Right cardiac atrium (tissue), 5 donors: ENCODE results near the gene LGALS9. TPM values are rescaled to one million over a fixed set of nuclear protein-coding genes. Genes with fewer than 3 reads are reported as not detected.

Source experiments
- ATAC-seq, 2 donors: fragments of 200-7000 bp; cut with Tn5 transposase; one replicate each; pipeline versions ENCODE4 v1.8.0 to v1.9.1; 2020; ENCODE audit warnings: moderate library complexity in 2 of 2, mild to moderate bottlenecking in 1 of 2
- DNase-seq, 3 donors: peaks; one replicate each; pipeline ENCODE4 v3.0.0-alpha.2; 2020
- H3K27ac ChIP-seq: one replicate; pipeline ENCODE4 v1.5.1; 2013; ENCODE audit warnings: mild to moderate bottlenecking, low read length, control low read depth, moderate library complexity
- H3K27me3 ChIP-seq: one replicate; pipeline ENCODE4 v1.6.1; 2013; ENCODE audit not compliant: control insufficient read depth, insufficient read depth
- H3K4me1 ChIP-seq: one replicate; pipeline ENCODE4 v1.6.1; 2013; ENCODE audit warnings: low read length; ENCODE audit not compliant: control insufficient read depth, insufficient read depth
- H3K4me3 ChIP-seq: one replicate; pipeline ENCODE4 v1.5.1; 2013; ENCODE audit warnings: low read length, control low read depth
- H3K9me3 ChIP-seq: one replicate; pipeline ENCODE4 v1.6.1; 2013; ENCODE audit warnings: low read length; ENCODE audit not compliant: control insufficient read depth
- WGBS: extraction: QIAGEN DNeasy Blood & Tissue Kit; methylation state at CpG from one replicate; pipeline ENCODE4 v1.1.7; 2013; 5-methylcytosine and 5-hydroxymethylcytosine counted together
- intact Hi-C, 4 donors: fragments of 100-400 bp; cut with DNase I; formaldehyde crosslinking; loops; one replicate each; pipeline versions ENCODE4 v1.11.0 to v1.14.0; 2022 to 2023
- polyA plus RNA-seq: library from polyadenylated mRNA; stranded (reverse); fragments of 200-250 nt; gene quantifications from one replicate; pipeline ENCODE4 v1.2.3, GENCODE V29; 2013
- total RNA-seq, 4 donors: library from RNA; stranded (reverse); fragmentation: NEBNext Ultra II Directional; extraction: Animal tissue kit (Norgen Biotek cat#: 25700); gene quantifications; one replicate each; pipeline ENCODE4 v1.2.1, GENCODE V29; 2021
- donor health status: healthy with polysubstance abuse.
- donor health status: DM: no; HTN: yes; CAD: no.
- donor health status: DM: no; HTN: no; CAD: no.
- donor health status: DM: no; HTN: yes; CAD: no; lungs with severe emphysema.
- donor health status: DM: yes; HTN: yes; CAD: no.

LGALS9 gene
- total and polyA plus RNA-seq, 5 donors, result 8.9 to 30.5 (median 19.7) TPM

GRCh38 chr17:27613433-27613832 lies 17.6 kb upstream of the LGALS9 start:
- 77% methylated on average over 3 of the region's 3 CpGs for WGBS
- peak in 2 of 3 donors; percentile 9 to 14 for DNase-seq
- Histone ChIP-seq H3K27ac (no peak overlapping the region), H3K4me3 (no peak overlapping the region), H3K27me3 (no peaks in the 10 kb centered on the region), H3K4me1 (no peaks in the 10 kb centered on the region), H3K9me3 (no peaks in the 10 kb centered on the region)
- no peak for ATAC-seq
- intact Hi-C loops, result no loop called here

DNA sequence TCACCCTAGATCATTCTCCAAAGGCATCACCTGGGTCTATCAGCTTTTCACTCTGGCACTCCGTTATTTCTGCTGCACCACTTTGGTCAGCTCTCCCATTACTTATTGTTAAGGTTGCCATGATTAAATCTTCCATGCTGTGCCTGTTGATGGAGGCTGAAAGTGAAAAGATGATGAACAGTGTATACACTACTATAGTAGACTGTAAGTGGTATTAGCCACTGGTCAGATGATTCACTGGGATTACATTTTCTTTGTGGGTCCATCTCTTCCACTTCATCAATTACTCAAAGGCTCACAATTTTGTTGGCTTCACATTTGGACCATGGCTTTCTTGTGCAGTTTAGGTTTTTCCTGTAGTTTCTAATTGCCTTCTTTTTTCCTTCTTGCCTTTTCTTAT lies 15.9 kb upstream of the LGALS9 start:
- intact Hi-C loops, result no loop called here
- H3K4me3 ChIP-seq, result no peak overlapping the region
- H3K4me1 ChIP-seq, result no peaks in the 10 kb centered on the region
- H3K27ac ChIP-seq, result no peak overlapping the region
- no peaks in the 10 kb centered on the region for H3K9me3 ChIP-seq
- no peak for DNase-seq
- WGBS, result 98% methylated on average over 1 of the region's 1 CpG
- H3K27me3 ChIP-seq, result no peaks in the 10 kb centered on the region
- ATAC-seq, result no peak

GRCh38 chr17:27616414-27616813 lies 14.6 kb upstream of the LGALS9 start:
- H3K27ac ChIP-seq, result no peak overlapping the region
- WGBS, result 75% methylated on average over 4 of the region's 4 CpGs
- peak in 1 of 3 donors; percentile 13 for DNase-seq
- H3K4me1 ChIP-seq, result no peaks in the 10 kb centered on the region
- H3K9me3 ChIP-seq, result no peaks in the 10 kb centered on the region
- no peak for ATAC-seq
- no peak overlapping the region for H3K4me3 ChIP-seq
- H3K27me3 ChIP-seq, result no peaks in the 10 kb centered on the region
- intact Hi-C loops, result no loop called here

GRCh38 chr17:27618417-27618816 lies 12.6 kb upstream of the LGALS9 start:
- intact Hi-C loops, result no loop called here
- H3K4me3 ChIP-seq, result no peak overlapping the region
- WGBS, result 92% methylated on average over 8 of the region's 8 CpGs
- H3K4me1 ChIP-seq, result no peaks in the 10 kb centered on the region
- H3K27ac ChIP-seq, result no peak overlapping the region
- DNase-seq (peak in 2 of 3 donors; percentile 1 to 25), ATAC-seq (no peak)
- no peaks in the 10 kb centered on the region for H3K27me3 ChIP-seq
- H3K9me3 ChIP-seq, result no peaks in the 10 kb centered on the region

DNA sequence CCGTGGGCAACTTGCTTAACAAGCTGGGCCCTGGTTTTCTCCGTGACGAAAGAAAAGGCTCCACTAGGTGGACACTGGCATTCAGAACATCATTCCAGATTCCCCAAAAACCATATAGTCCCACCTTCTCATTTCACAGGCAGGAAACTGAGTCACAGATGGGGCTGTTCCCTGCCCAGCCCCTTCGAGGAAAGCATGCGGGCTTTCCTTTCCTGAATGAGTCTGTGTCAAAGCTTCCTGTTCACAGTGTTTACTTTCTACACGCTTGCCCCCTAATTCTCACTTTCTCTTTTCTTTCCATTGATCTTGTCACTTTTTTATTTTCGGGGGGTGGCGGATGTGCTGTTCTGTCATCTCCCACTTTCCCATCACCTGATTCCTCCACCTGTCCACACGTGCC lies 10.3 kb upstream of the LGALS9 start:
- WGBS, result 83% methylated on average over 9 of the region's 9 CpGs
- Histone ChIP-seq H3K27ac (no peak overlapping the region), H3K27me3 (no peaks in the 10 kb centered on the region), H3K9me3 (no peaks in the 10 kb centered on the region), H3K4me3 (no peak overlapping the region), H3K4me1 (no peaks in the 10 kb centered on the region)
- ATAC-seq, result no peak
- no peak for DNase-seq
- intact Hi-C loops, result no loop called here

DNA sequence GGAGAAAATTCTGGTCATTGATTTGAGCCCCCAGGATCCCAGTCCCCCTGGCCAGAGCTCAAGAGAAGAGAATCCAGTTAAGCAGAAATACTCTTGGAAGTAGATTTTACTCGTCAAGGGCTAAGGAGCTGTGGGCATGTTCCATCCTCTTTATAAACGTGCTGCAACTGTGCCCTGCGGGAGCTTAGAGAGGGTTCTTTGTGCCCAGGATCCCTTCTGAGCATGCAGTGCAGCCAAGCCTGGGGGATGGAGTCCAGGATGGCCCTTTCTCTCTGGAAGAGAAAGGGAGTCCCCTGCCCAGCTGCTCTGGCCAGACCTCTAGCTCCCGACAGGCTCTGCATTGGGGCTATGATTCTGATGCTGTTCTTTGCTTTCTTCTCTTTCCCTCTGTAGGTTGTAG lies 9.5 kb upstream of the LGALS9 start:
- H3K4me1 ChIP-seq, result no peaks in the 10 kb centered on the region
- ATAC-seq, result no peak
- DNase-seq, result peak in 2 of 3 donors; percentile 4 to 8
- no peak overlapping the region for H3K27ac ChIP-seq
- H3K27me3 ChIP-seq, result no peaks in the 10 kb centered on the region
- WGBS, result 90% methylated on average over 4 of the region's 4 CpGs
- no peaks in the 10 kb centered on the region for H3K9me3 ChIP-seq
- H3K4me3 ChIP-seq, result no peak overlapping the region
- intact Hi-C loops, result no loop called here

DNA sequence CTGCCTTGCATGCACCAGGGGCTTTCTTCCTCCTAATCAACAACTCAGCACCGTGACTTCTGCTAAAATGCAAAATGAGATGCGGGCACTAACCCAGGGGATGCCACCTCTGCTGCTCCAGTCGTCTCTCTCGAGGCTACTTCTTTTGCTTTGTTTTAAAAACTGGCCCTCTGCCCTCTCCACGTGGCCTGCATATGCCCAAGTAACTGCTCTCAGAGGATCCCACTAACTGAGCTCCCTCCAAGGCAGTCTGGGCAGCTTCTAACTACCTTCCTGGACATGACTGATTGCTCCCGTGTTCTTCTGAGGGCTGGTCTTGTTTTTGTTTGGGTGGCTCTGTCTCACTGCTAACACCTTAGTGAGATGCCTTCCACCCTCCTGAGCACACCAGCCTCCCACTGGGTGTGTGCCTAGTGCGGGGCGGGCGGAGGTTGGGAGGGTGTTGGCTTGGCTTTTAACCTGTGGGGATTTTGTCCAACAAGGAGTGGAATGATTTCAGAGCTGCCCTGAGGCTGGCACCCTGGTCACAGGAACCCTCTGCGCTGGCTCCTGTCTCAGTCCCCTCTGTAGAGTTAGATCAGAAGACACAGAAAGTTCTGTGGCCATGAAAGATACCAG lies 8.9 kb upstream of the LGALS9 start:
- no peaks in the 10 kb centered on the region for H3K4me1 ChIP-seq
- ATAC-seq (no peak), DNase-seq (peak in 2 of 3 donors; percentile 6 to 22)
- no peaks in the 10 kb centered on the region for H3K27me3 ChIP-seq
- intact Hi-C loops, result no loop called here
- no peaks in the 10 kb centered on the region for H3K9me3 ChIP-seq
- no peak overlapping the region for H3K27ac ChIP-seq
- 86% methylated on average over 10 of the region's 10 CpGs for WGBS
- no peak overlapping the region for H3K4me3 ChIP-seq

DNA sequence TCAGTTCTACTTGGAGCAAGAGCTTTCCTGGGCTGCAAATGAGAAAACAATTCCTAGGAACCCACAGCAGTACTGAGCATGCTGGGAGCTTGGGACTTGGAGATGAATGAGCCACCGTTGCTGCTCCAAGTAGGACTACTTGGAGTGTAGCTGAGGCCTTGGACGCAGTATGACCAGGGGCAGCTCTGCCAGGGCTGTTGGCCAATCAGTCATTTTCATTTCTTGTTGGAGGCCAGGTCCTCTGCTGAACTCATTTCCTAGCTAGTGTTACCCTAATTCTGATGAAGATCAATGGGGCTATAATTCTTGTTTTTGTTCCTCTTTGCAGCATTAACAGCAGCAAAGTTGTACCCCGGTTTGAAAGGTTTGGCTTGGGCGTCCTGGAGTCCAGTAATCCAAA lies 8.0 kb upstream of the LGALS9 start:
- intact Hi-C loops, result no loop called here
- no peaks in the 10 kb centered on the region for H3K9me3 ChIP-seq
- DNase-seq (peak in 2 of 3 donors; percentile 72 to 81), ATAC-seq (peak in 1 of 2 donors; percentile 66)
- H3K27me3 ChIP-seq, result no peaks in the 10 kb centered on the region
- H3K4me1 ChIP-seq, result no peaks in the 10 kb centered on the region
- no peak overlapping the region for H3K4me3 ChIP-seq
- 75% methylated on average over 4 of the region's 4 CpGs for WGBS
- H3K27ac ChIP-seq, result no peak overlapping the region

GRCh38 chr17:27623614-27624013 lies 7.4 kb upstream of the LGALS9 start:
- WGBS, result 76% methylated on average over 6 of the region's 6 CpGs
- ATAC-seq (no peak), DNase-seq (peak in 2 of 3 donors; percentile 35 to 47)

DNA sequence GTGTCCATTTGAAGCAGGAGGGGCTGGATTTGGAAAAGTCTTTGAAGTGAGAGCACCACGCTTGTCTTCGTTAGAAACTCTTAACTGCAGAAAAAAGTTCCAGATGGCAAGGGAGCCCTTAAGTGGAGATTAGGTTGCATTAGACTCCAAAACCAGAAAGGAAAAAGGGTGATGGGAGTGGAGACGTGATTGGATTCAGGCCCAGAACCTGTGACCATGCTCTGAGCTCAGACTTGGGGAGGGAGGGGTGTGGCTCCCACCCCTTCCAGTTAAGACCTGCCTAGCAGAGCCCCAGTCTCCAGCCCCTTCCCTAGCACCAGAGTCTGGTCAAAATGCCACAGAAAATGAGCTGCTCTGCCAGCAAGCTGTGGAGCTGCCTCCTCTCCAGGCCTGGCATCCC lies 6.4 kb upstream of the LGALS9 start:
- ATAC-seq (peak in 1 of 2 donors; percentile 27), DNase-seq (peak in 2 of 3 donors; percentile 29 to 41)
- H3K4me1 ChIP-seq, result no peaks in the 10 kb centered on the region
- H3K27me3 ChIP-seq, result no peaks in the 10 kb centered on the region
- intact Hi-C loops, result no loop called here
- WGBS, result 78% methylated on average over 3 of the region's 3 CpGs
- no peaks in the 10 kb centered on the region for H3K9me3 ChIP-seq
- H3K27ac ChIP-seq, result no peak overlapping the region
- H3K4me3 ChIP-seq, result no peak overlapping the region

More at GRCh38 chr17:27623614-27624013, 7.4 kb upstream of the LGALS9 start:
- Histone ChIP-seq H3K4me3 (no peak overlapping the region), H3K27me3 (no peaks in the 10 kb centered on the region), H3K27ac (no peak overlapping the region), H3K4me1 (no peaks in the 10 kb centered on the region), H3K9me3 (no peaks in the 10 kb centered on the region)
- intact Hi-C loops, result no loop called here

- Histone ChIP-seq H3K4me1 (no peaks in the 10 kb centered on the region), H3K4me3 (no peak overlapping the region), H3K27ac (no peak overlapping the region), H3K9me3 (no peaks in the 10 kb centered on the region), H3K27me3 (no peaks in the 10 kb centered on the region)
- intact Hi-C loops, result no loop called here
- no peak for DNase-seq
- WGBS, result 89% methylated on average over 5 of the region's 5 CpGs
- no peak for ATAC-seq
These were observed 5.1 kb upstream of the LGALS9 start for GRCh38 chr17:27625856-27626255.

DNA sequence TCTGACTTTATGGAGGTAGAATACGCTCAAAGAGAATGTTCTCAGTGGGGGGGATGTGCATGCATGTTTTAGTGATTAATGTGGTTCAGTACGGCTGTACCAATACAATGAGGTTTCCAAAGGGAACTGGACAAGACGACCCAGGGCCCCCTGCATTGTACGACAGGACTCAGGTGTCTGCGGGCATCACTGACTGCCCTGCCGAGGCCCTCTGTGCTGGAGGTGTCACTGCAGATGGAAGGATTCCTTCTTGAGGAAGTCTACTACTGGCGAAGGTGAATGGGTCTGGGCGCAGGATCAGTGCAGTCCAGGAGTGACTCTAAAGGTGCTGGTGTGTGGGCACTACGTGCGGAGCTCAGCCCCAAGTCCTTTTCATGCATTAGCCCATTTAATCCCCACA lies 3.5 kb upstream of the LGALS9 start:
- intact Hi-C loops, result no loop called here
- 90% methylated on average over 10 of the region's 10 CpGs for WGBS
- no peak overlapping the region for H3K27ac ChIP-seq
- ATAC-seq (no peak), DNase-seq (peak in 2 of 3 donors; percentile 9 to 26)
- no peaks in the 10 kb centered on the region for H3K27me3 ChIP-seq
- peaks cover 2% of the 10 kb centered on the region for H3K4me1 ChIP-seq
- no peaks in the 10 kb centered on the region for H3K9me3 ChIP-seq
- H3K4me3 ChIP-seq, result no peak overlapping the region
